Ectodermal cell (in vitro differentiated cells): ENCODE measurements around the gene TCERG1L.

Source experiments
- H3K27ac ChIP-seq: 2 replicates; pipeline ENCODE4 v1.7.0; 2013; ENCODE audit warnings: mild to moderate bottlenecking, low read depth, low read length; ENCODE audit not compliant: insufficient read depth, poor library complexity, severe bottlenecking
- H3K27me3 ChIP-seq: 2 replicates; pipeline ENCODE4 v1.7.0; 2013; ENCODE audit warnings: mild to moderate bottlenecking, low read length; ENCODE audit not compliant: insufficient read depth, control insufficient read depth, poor library complexity, severe bottlenecking
- H3K36me3 ChIP-seq: one replicate; pipeline ENCODE4 v1.7.0; 2013; ENCODE audit warnings: low read length; ENCODE audit not compliant: control insufficient read depth, insufficient read depth
- H3K4me1 ChIP-seq: one replicate; pipeline ENCODE4 v1.7.0; 2013; ENCODE audit warnings: low read length; ENCODE audit not compliant: control insufficient read depth, insufficient read depth
- H3K4me3 ChIP-seq: 2 replicates; pipeline ENCODE4 v1.7.0; 2013; ENCODE audit warnings: low read depth, low read length, control low read depth; ENCODE audit not compliant: insufficient read depth
- H3K9me3 ChIP-seq: 2 replicates; pipeline ENCODE4 v1.7.0; 2013; ENCODE audit warnings: mild to moderate bottlenecking, low read length, moderate library complexity; ENCODE audit not compliant: control insufficient read depth
- WGBS, 2 experiments: methylation state at CpG; one replicate each; pipeline ENCODE4 v1.1.7; 2013; ENCODE audit warnings: missing lambda C conversion rate in 2 of 2; 5-methylcytosine and 5-hydroxymethylcytosine counted together

Gene TCERG1L

GRCh38 chr10:131092386-131092785 is 219.1 kb downstream of the TCERG1L start:
- no peaks in the 10 kb centered on the region for H3K36me3 ChIP-seq
- 91 to 94% methylated on average over 11 of the region's 12 CpGs for WGBS, 2 experiments
- H3K27ac ChIP-seq = no peak overlapping the region
- H3K4me1 ChIP-seq = peaks cover 7% of the 10 kb centered on the region
- no peaks in the 10 kb centered on the region for H3K9me3 ChIP-seq
- no peak overlapping the region for H3K4me3 ChIP-seq
- H3K27me3 ChIP-seq = no peaks in the 10 kb centered on the region

DNA sequence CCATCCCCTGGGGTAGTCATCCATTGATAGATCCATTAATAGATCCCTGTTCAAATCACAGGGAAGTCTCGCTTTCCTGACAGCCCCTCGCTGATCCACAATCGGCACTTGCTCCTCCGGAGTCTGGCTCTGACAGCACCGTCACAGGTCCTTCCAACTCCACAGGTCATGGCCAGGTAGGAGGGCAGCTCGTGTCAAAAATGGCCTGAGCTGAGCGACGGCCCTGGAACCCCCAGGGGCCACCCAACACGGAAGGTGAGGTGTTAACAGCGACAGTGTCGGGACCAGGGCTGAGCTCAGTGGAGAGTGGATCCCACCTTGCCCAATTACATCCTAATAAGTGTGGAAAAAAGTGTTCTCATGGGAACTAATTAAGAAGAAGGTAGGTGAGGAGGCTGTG is 219.8 kb downstream of the TCERG1L start:
- H3K27ac ChIP-seq = no peak overlapping the region
- WGBS, 2 experiments = 92 to 94% methylated on average over 11 of the region's 11 CpGs
- H3K27me3 ChIP-seq = no peaks in the 10 kb centered on the region
- H3K4me1 ChIP-seq = peaks cover 7% of the 10 kb centered on the region
- no peak overlapping the region for H3K4me3 ChIP-seq
- H3K9me3 ChIP-seq = no peaks in the 10 kb centered on the region
- H3K36me3 ChIP-seq = no peaks in the 10 kb centered on the region

- H3K27me3 ChIP-seq = no peaks in the 10 kb centered on the region
- H3K36me3 ChIP-seq = no peaks in the 10 kb centered on the region
- H3K4me3 ChIP-seq = no peak overlapping the region
- H3K4me1 ChIP-seq = peaks cover 7% of the 10 kb centered on the region
- WGBS, 2 experiments = 85 to 87% methylated on average over 17 of the region's 17 CpGs
- H3K9me3 ChIP-seq = no peaks in the 10 kb centered on the region
- no peak overlapping the region for H3K27ac ChIP-seq
Observed at GRCh38 chr10:131090761-131091661, 220.5 kb downstream of the TCERG1L start.

- Histone ChIP-seq H3K9me3 (no peaks in the 10 kb centered on the region), H3K27me3 (no peaks in the 10 kb centered on the region), H3K36me3 (no peaks in the 10 kb centered on the region), H3K4me1 (peaks cover 5% of the 10 kb centered on the region), H3K4me3 (no peak overlapping the region), H3K27ac (no peak overlapping the region)
- 94 to 95% methylated on average over 14 of the region's 14 CpGs for WGBS, 2 experiments
Observed at GRCh38 chr10:131089861-131090260, 221.7 kb downstream of the TCERG1L start.

DNA sequence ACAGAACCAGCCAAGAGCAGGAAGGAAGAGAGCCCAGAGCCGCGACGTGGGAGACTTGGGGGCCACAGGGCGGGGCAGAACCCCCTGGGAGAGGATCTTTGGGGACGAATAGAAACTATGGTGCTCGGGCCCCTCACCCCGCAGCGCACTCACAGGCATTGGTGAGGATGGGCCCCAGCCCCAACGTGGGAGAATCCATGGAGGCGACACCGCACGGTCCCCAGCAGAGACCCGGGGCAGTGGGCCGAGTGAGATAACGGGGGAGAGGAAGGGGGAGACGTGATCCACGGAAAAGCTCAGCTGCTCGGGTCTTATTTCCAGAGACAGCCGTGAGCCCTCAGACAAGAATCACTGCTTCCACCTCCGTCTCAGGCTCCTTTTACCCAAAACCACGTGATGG is 222.4 kb downstream of the TCERG1L start:
- no peaks in the 10 kb centered on the region for H3K36me3 ChIP-seq
- 95% methylated on average over 21 of the region's 21 CpGs for WGBS, 2 experiments

GRCh38 chr10:131088619-131089018 is 222.9 kb downstream of the TCERG1L start:
- 91% methylated on average over 25 of the region's 25 CpGs for WGBS, 2 experiments
- H3K27ac ChIP-seq = no peak overlapping the region
- no peak overlapping the region for H3K4me3 ChIP-seq
- no peaks in the 10 kb centered on the region for H3K4me1 ChIP-seq
- no peaks in the 10 kb centered on the region for H3K9me3 ChIP-seq
- no peaks in the 10 kb centered on the region for H3K36me3 ChIP-seq
- H3K27me3 ChIP-seq = no peaks in the 10 kb centered on the region

More for the DNA sequence above, 222.4 kb downstream of the TCERG1L start:
- H3K4me1 ChIP-seq = no peaks in the 10 kb centered on the region
- no peak overlapping the region for H3K4me3 ChIP-seq
- H3K27me3 ChIP-seq = no peaks in the 10 kb centered on the region
- H3K9me3 ChIP-seq = no peaks in the 10 kb centered on the region
- H3K27ac ChIP-seq = no peak overlapping the region

DNA sequence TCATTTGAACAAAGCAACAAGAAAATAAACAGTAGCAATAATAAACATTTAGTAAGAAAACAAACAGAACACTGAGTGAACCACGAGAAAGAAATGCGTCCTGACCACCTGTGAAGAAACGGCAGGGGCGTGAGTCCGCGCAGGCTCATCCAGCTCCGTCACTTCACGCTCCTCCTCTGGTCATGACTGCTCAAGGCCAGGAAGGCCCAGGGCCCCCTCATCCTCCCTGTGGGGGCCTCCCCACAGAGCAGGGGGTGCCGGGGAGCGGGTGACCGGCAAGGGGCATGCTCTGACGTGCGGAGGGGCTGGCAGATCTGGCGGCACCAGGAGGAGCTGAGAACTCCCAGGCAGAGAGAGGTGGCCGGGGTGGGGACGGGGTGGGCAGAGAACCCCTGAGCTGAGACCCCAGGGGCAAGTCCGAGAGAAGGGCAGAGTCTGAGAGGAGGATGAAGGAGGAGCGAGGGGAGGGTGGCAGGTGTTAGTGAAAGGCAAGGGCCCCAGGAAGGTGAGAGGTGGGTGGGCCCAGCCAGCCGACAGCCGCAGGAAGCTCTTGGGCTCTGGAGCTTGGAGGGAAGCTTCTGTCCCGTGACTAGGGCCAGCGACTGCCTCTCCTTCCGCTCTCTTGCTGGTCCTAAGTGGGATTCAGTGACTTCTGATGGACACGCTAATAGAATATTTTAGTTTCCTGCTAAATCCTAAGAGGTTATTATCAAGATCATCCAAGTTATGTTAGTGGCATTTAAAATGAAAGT is 223.9 kb downstream of the TCERG1L start:
- WGBS, 2 experiments = 88% methylated on average over 23 to 24 of the region's 24 CpGs
- Histone ChIP-seq H3K36me3 (no peaks in the 10 kb centered on the region), H3K9me3 (no peaks in the 10 kb centered on the region)

DNA sequence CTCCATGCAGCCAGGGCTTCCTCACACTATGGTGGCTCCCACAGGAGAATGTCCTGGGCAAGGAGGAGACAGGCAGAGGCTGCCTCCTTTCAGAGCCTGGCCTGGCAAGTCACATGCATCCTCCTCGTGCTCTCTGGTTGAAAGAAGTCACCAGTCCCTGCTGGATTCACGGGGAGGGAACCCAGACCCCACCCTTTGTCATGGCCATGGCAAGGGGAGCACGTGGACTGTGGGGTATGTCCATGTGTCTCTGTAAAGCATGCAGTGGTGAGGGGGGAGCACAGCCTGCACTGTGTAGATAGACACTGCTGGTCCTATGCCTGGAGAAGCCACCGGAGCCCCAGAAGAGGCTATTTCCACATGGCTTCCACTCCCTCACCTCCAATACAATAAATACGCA is 225.0 kb downstream of the TCERG1L start:
- H3K27me3 ChIP-seq = no peaks in the 10 kb centered on the region
- no peak overlapping the region for H3K4me3 ChIP-seq
- H3K36me3 ChIP-seq = no peaks in the 10 kb centered on the region
- H3K9me3 ChIP-seq = no peaks in the 10 kb centered on the region
- no peak overlapping the region for H3K27ac ChIP-seq
- H3K4me1 ChIP-seq = no peaks in the 10 kb centered on the region
- 89 to 92% methylated on average over 5 of the region's 5 CpGs for WGBS, 2 experiments

More for the DNA sequence above, 223.9 kb downstream of the TCERG1L start:
- no peak overlapping the region for H3K27ac ChIP-seq
- H3K27me3 ChIP-seq = no peaks in the 10 kb centered on the region
- no peak overlapping the region for H3K4me3 ChIP-seq
- no peaks in the 10 kb centered on the region for H3K4me1 ChIP-seq

- no peaks in the 10 kb centered on the region for H3K9me3 ChIP-seq
- no peaks in the 10 kb centered on the region for H3K36me3 ChIP-seq
- H3K4me3 ChIP-seq = no peak overlapping the region
- 95 to 96% methylated on average over 6 of the region's 6 CpGs for WGBS, 2 experiments
- H3K27me3 ChIP-seq = no peaks in the 10 kb centered on the region
- H3K4me1 ChIP-seq = no peaks in the 10 kb centered on the region
- no peak overlapping the region for H3K27ac ChIP-seq
Observed at GRCh38 chr10:131086094-131086493, 225.4 kb downstream of the TCERG1L start.

DNA sequence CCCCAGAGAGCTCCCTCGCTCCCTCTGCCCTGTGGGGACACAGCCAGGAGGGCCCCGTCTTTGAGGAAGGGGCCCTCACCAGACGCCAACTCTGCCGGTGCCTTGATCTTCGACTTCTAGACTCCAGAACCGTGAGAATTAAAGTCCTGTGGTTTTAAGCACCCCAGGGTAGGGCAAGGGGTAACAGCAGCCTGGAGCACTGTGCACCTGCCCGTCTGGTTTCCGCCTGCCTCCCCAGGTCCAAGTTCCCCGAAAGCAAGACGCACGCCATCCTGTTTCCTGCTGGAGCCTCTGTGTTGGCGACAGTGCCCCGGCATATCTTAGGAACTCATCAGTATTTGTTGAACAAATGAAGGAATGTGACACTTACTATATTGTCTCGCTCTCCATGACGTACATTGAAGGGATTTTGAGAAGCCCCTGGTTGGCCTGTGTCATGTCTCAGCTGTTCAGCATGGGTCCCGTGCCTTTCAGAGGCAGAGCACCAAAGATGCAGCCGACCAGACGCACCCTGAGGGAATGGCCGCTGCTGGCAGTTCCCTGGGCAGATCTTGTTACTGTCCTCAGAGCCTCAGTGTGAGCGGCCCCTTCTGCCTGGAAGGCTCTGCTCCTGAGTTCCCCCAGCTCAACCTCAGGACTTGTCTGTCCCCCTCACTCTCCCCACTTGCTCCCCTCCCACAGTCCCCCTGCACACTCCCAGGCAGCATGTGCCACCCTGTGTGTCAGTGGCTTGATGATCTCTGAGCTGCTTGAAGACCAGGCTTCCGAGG is 226.2 kb downstream of the TCERG1L start:
- 74 to 76% methylated on average over 21 of the region's 21 CpGs for WGBS, 2 experiments
- Histone ChIP-seq H3K36me3 (no peaks in the 10 kb centered on the region), H3K4me3 (no peak overlapping the region), H3K27me3 (no peaks in the 10 kb centered on the region), H3K4me1 (no peaks in the 10 kb centered on the region), H3K27ac (no peak overlapping the region), H3K9me3 (no peaks in the 10 kb centered on the region)
